ENCODE measurements around the gene KRTAP4-12.
"Not testable (repeated sequence)": the region's sequence is repeated elsewhere in the genome, so short reads cannot be mapped to it uniquely, and the experiment has no call there.

GRCh38 chr17:41160190-41160589 lies 36.2 kb upstream of the KRTAP4-12 start:
- not testable (repeated sequence) for TF ChIP-seq CTCF (conservative IDR thresholded peaks at IDR 0.05); ZFX (IDR thresholded peaks at IDR 0.05)
